ENCODE results near the gene LCE3E. TPM values are rescaled to one million over a fixed set of nuclear protein-coding genes. Genes with fewer than 3 reads are reported as not detected.

LCE3E gene, protein sequence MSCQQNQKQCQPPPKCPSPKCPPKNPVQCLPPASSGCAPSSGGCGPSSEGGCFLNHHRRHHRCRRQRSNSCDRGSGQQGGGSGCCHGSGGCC
- total RNA-seq (not detected), polyA plus RNA-seq (not detected)

DNA sequence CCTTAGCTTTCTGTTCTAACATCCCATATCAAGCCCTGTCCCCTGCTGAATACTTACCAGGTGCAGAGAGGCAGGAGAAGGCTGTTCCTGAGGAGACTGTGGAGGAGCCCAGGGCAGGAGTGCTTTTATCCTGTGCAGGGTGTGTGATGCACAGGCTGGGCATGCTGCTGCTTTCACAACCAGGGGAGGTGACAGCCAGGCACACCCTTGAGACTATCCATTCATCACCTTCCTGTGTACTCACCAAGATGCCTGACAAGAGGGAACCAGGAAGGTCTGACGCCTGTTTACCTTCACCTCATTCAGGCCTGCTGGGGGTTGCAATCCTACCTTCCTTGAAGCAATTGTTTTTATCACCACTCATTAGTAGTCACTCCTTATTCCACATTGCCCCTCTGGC is at the start of gene LCE3E:
Gene LCE3E (minus strand): TSS at position 100 of the 400 bp plus-strand sequence. CDS start 572 bp downstream, outside the sequence.
- Mint-ChIP-seq H3K9me3 (peaks cover 0 to 26% (median 19%) of the 10 kb centered on the region in 8 donors), H3K36me3 (no peaks in the 10 kb centered on the region), H3K4me3 (no peak within 1 kb of the TSS), H3K27ac (no peak within 1 kb of the TSS), H3K27me3 (peaks cover 6 to 8% of the 10 kb centered on the region in 2 donors), H3K4me1 (no peaks in the 10 kb centered on the region)
- POLR2A ChIA-PET (ENCODE audit: partially characterized antibody): no interaction called here
- CTCF ChIA-PET (ENCODE audit: partially characterized antibody): no interaction called here
- Histone ChIP-seq H3K9me3 (ENCODE audit: control insufficient read depth in 1 of 2, low read length in 2 of 2) (no peaks in the 10 kb centered on the region), H3K4me3 (ENCODE audit: low read length in 2 of 2) (no peak within 1 kb of the TSS), H3K36me3 (ENCODE audit: insufficient read depth, low read length) (no peaks in the 10 kb centered on the region), H3K4me1 (ENCODE audit: insufficient read depth, low read length) (no peaks in the 10 kb centered on the region), H3K27me3 (ENCODE audit: insufficient read depth, low read length) (no peaks in the 10 kb centered on the region), H3K27ac (ENCODE audit: low read depth, low read length) (no peak within 1 kb of the TSS)
- no peak for DNase-seq
- intact Hi-C loops (cut with micrococcal nuclease): no loop called here

DNA sequence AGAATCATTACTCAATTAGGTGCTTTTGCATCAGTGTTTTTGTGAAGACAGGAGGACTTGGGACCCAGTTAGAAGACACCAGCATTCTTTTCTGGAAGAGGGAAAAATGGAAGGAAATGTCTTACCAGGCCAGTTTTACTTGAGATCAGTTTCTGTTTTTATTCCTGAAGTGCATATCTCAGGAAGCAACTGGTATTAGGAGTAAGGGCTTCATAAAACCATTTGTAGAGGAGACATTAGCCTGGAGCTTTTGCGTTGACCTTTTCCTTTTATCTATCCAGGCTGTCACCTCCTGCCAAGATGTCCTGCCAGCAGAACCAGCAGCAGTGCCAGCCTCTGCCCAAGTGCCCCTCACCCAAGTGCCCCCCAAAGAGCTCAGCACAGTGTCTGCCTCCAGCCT is 46.9 kb upstream of the LCE3E start, which contains the start of gene LCE3B:
Gene LCE3B (plus strand): TSS at position 301 of the 400 bp plus-strand sequence. CDS start 0 bp downstream, at position 301.
- Mint-ChIP-seq H3K27me3 (peaks cover 0 to 9% of the 10 kb centered on the region in 2 donors), H3K36me3 (peaks cover 0 to 1% of the 10 kb centered on the region in 2 donors), H3K4me3 (no peak within 1 kb of the TSS), H3K4me1 (no peaks in the 10 kb centered on the region), H3K27ac (no peak within 1 kb of the TSS), H3K9me3 (peaks cover 0 to 9% (median 4%) of the 10 kb centered on the region in 8 donors)
- no peaks in the 10 kb centered on the region for H3K27me3 ChIP-seq (ENCODE audit: insufficient read depth, low read length)
- no peak within 1 kb of the TSS for H3K4me3 ChIP-seq (ENCODE audit: low read length in 2 of 2)
- no peak within 1 kb of the TSS for H3K27ac ChIP-seq (ENCODE audit: low read depth, low read length)
- no peaks in the 10 kb centered on the region for H3K4me1 ChIP-seq (ENCODE audit: insufficient read depth, low read length)
- no peak for DNase-seq
- ChIA-PET CTCF (ENCODE audit: partially characterized antibody) (no interaction called here), POLR2A (ENCODE audit: partially characterized antibody) (no interaction called here)
- H3K9me3 ChIP-seq (ENCODE audit: control insufficient read depth in 1 of 2, low read length in 2 of 2): peaks cover 0 to 2% of the 10 kb centered on the region in 2 donors
- H3K36me3 ChIP-seq (ENCODE audit: insufficient read depth, low read length): no peaks in the 10 kb centered on the region
- intact Hi-C loops (cut with micrococcal nuclease): no loop called here

DNA sequence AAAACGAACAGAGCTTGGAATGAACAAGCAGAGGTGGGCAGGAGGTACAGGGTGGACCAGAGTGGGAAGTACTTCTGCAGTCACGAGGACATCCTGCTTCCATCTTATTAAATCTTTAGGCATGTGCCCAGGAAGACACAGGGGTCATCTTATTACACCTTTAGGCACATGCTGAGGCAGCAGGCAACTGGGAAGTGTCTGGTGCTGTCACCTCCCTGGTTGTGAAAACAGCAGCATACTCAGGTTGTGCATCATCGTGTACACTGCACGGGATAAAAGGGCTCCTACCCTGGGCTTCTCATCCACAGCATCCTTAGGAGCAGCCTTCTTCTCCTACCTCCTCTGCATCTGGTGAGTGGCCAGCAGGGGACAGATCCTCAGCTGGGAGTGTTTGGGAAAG is 33.4 kb upstream of the LCE3E start, which contains the start of gene LCE3C:
Gene LCE3C (plus strand): TSS at position 301 of the 400 bp plus-strand sequence. CDS start 498 bp downstream, outside the sequence.
- Histone ChIP-seq H3K36me3 (ENCODE audit: insufficient read depth, low read length) (no peaks in the 10 kb centered on the region), H3K27me3 (ENCODE audit: insufficient read depth, low read length) (no peaks in the 10 kb centered on the region), H3K4me1 (ENCODE audit: insufficient read depth, low read length) (no peaks in the 10 kb centered on the region), H3K27ac (ENCODE audit: low read depth, low read length) (no peak within 1 kb of the TSS), H3K4me3 (ENCODE audit: low read length in 2 of 2) (no peak within 1 kb of the TSS), H3K9me3 (ENCODE audit: control insufficient read depth in 1 of 2, low read length in 2 of 2) (no peaks in the 10 kb centered on the region)
- POLR2A ChIA-PET (ENCODE audit: partially characterized antibody): no interaction called here
- Mint-ChIP-seq H3K9me3 (peaks cover 0 to 14% (median 0%) of the 10 kb centered on the region in 8 donors), H3K27ac (no peak within 1 kb of the TSS), H3K27me3 (peaks cover 0 to 1% of the 10 kb centered on the region in 2 donors), H3K4me1 (no peaks in the 10 kb centered on the region), H3K4me3 (no peak within 1 kb of the TSS), H3K36me3 (no peaks in the 10 kb centered on the region)
- DNase-seq: no peak
- CTCF ChIA-PET (ENCODE audit: partially characterized antibody): no interaction called here
- intact Hi-C loops (cut with micrococcal nuclease): no loop called here

DNA sequence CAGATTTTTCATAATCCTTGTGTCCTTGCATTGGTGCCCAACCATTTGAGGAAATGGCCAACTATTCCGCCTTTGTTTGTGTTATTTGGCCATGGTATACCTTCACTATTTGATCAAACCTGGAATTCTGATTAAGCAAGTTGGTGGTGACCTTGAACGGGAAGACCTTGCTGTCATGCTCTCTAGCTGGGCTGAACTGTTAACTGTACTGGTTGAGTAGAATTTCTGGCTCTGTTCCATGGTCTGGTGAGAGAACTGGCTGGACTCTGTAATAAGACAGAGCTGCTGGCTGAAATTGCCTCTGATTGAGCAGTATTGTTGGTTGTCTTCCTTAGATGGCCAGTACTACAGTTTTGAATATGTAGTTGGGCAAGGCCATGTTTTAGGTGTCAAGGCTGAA is 30.4 kb upstream of the LCE3E start:
- Histone ChIP-seq H3K36me3 (ENCODE audit: insufficient read depth, low read length) (no peaks in the 10 kb centered on the region), H3K27me3 (ENCODE audit: insufficient read depth, low read length) (no peaks in the 10 kb centered on the region), H3K9me3 (ENCODE audit: control insufficient read depth in 1 of 2, low read length in 2 of 2) (no peaks in the 10 kb centered on the region), H3K4me1 (ENCODE audit: insufficient read depth, low read length) (no peaks in the 10 kb centered on the region), H3K27ac (ENCODE audit: low read depth, low read length) (no peak overlapping the region), H3K4me3 (ENCODE audit: low read length in 2 of 2) (no peak overlapping the region)
- Mint-ChIP-seq H3K36me3 (no peaks in the 10 kb centered on the region), H3K9me3 (peaks cover 0 to 16% (median 0%) of the 10 kb centered on the region in 8 donors), H3K4me3 (no peak overlapping the region), H3K27ac (no peak overlapping the region), H3K4me1 (no peaks in the 10 kb centered on the region), H3K27me3 (no peaks in the 10 kb centered on the region)
- POLR2A ChIA-PET (ENCODE audit: partially characterized antibody): no interaction called here
- CTCF ChIA-PET (ENCODE audit: partially characterized antibody): no interaction called here
- no peak for DNase-seq
- intact Hi-C loops (cut with micrococcal nuclease): no loop called here

DNA sequence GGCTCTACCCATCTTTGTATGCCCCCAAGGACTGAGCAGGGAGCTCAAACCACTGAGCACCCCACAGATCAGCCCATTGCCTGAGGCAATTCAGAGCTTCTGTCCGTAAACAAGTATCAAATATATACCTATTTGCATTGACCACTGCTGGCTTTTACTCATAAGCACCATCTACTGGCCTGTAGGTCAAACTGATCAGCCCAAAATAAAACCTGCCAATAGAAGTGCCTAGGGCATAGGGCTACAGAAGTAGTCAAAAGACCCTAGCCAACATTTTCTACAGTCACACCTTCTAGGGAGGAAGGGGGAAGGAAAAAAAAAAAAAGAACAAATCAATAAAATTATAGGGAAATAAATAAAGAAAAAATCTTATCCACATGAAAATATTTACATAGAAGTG is 19.0 kb upstream of the LCE3E start:
- Histone ChIP-seq H3K9me3 (ENCODE audit: control insufficient read depth in 1 of 2, low read length in 2 of 2) (no peaks in the 10 kb centered on the region), H3K4me3 (ENCODE audit: low read length in 2 of 2) (no peak overlapping the region), H3K27me3 (ENCODE audit: insufficient read depth, low read length) (no peaks in the 10 kb centered on the region), H3K4me1 (ENCODE audit: insufficient read depth, low read length) (no peaks in the 10 kb centered on the region), H3K36me3 (ENCODE audit: insufficient read depth, low read length) (no peaks in the 10 kb centered on the region), H3K27ac (ENCODE audit: low read depth, low read length) (no peak overlapping the region)
- no peak for DNase-seq
- Mint-ChIP-seq H3K27me3 (peaks cover 0 to 2% of the 10 kb centered on the region in 2 donors), H3K9me3 (peaks cover 0 to 7% (median 0%) of the 10 kb centered on the region in 8 donors), H3K36me3 (no peaks in the 10 kb centered on the region), H3K4me3 (no peak overlapping the region), H3K27ac (no peak overlapping the region), H3K4me1 (no peaks in the 10 kb centered on the region)
- POLR2A ChIA-PET (ENCODE audit: partially characterized antibody): no interaction called here
- intact Hi-C loops (cut with micrococcal nuclease): no loop called here
- CTCF ChIA-PET (ENCODE audit: partially characterized antibody): no interaction called here

DNA sequence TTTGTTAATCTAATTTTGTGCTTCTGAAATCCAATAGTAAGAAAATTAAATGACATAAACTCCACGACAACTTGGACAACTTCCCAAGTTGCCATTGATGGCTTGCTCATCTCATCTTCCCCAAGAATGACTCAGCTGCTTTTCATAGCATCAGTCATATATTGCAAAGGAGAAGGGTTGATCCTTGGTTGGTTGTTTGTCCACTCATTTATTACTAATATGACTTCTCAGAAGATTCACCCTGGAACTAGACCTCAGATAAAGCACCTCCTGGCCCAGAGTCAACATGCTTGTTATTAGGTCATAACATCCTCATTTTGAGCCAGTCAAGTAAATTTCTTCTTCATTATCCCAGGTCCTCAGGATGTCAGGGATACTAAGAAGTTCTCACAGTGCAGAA is 16.1 kb upstream of the LCE3E start:
- intact Hi-C loops (cut with micrococcal nuclease): no loop called here
- Histone ChIP-seq H3K27ac (ENCODE audit: low read depth, low read length) (no peak overlapping the region), H3K4me1 (ENCODE audit: insufficient read depth, low read length) (no peaks in the 10 kb centered on the region), H3K9me3 (ENCODE audit: control insufficient read depth in 1 of 2, low read length in 2 of 2) (no peaks in the 10 kb centered on the region), H3K27me3 (ENCODE audit: insufficient read depth, low read length) (no peaks in the 10 kb centered on the region), H3K4me3 (ENCODE audit: low read length in 2 of 2) (no peak overlapping the region), H3K36me3 (ENCODE audit: insufficient read depth, low read length) (no peaks in the 10 kb centered on the region)
- DNase-seq: no peak
- Mint-ChIP-seq H3K27ac (no peak overlapping the region), H3K4me1 (peaks cover 0 to 3% (median 0%) of the 10 kb centered on the region in 4 donors), H3K36me3 (no peaks in the 10 kb centered on the region), H3K9me3 (peaks cover 0 to 7% (median 0%) of the 10 kb centered on the region in 8 donors), H3K27me3 (peaks cover 5 to 12% of the 10 kb centered on the region in 2 donors), H3K4me3 (no peak overlapping the region)
- POLR2A ChIA-PET (ENCODE audit: partially characterized antibody): no interaction called here
- CTCF ChIA-PET (ENCODE audit: partially characterized antibody): no interaction called here

DNA sequence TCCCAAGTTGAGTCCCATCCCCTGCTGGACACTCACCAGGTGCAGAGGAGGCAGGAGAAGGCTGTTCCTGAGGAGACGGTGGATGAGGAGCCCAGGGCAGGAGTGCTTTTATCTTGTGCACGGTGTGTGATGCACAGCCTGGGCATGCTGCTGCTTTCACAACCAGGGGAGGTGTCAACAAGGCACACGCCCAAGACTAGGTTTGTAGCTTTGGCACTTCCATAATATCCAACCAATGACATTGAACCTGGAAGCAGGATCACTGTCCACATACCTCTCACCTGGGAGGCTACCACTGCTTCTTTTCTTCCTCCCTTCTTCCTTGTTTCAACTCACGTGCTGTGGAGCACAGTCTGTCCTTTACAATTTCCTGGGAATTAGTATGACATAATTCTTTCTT is 13.9 kb upstream of the LCE3E start, which contains the start of gene LCE3D:
Gene LCE3D (minus strand): TSS at position 84 of the 400 bp plus-strand sequence. CDS start 580 bp downstream, outside the sequence.
- no peak for DNase-seq
- Mint-ChIP-seq H3K4me1 (peaks cover 0 to 3% (median 0%) of the 10 kb centered on the region in 4 donors), H3K9me3 (peaks cover 0 to 1% (median 0%) of the 10 kb centered on the region in 8 donors), H3K27me3 (peaks cover 13 to 15% of the 10 kb centered on the region in 2 donors), H3K4me3 (no peak within 1 kb of the TSS), H3K36me3 (no peaks in the 10 kb centered on the region), H3K27ac (no peak within 1 kb of the TSS)
- CTCF ChIA-PET (ENCODE audit: partially characterized antibody): no interaction called here
- POLR2A ChIA-PET (ENCODE audit: partially characterized antibody): no interaction called here
- no peaks in the 10 kb centered on the region for H3K36me3 ChIP-seq (ENCODE audit: insufficient read depth, low read length)
- no peak within 1 kb of the TSS for H3K4me3 ChIP-seq (ENCODE audit: low read length in 2 of 2)
- intact Hi-C loops (cut with micrococcal nuclease): no loop called here
- H3K27me3 ChIP-seq (ENCODE audit: insufficient read depth, low read length): no peaks in the 10 kb centered on the region
- no peaks in the 10 kb centered on the region for H3K4me1 ChIP-seq (ENCODE audit: insufficient read depth, low read length)
- no peak within 1 kb of the TSS for H3K27ac ChIP-seq (ENCODE audit: low read depth, low read length)
- H3K9me3 ChIP-seq (ENCODE audit: control insufficient read depth in 1 of 2, low read length in 2 of 2): no peaks in the 10 kb centered on the region
